Measurements from ENCODE around the gene CENPM. TPM values are rescaled to one million over a fixed set of nuclear protein-coding genes. Genes with fewer than 3 reads are reported as not detected.

CENPM gene
- total and polyA plus RNA-seq, 10 of the 15 experiments (the other 5 are each of a cell fraction or from before 2014, with no cell fraction given), result 36.7 to 212 (median 74.7) TPM

DNA sequence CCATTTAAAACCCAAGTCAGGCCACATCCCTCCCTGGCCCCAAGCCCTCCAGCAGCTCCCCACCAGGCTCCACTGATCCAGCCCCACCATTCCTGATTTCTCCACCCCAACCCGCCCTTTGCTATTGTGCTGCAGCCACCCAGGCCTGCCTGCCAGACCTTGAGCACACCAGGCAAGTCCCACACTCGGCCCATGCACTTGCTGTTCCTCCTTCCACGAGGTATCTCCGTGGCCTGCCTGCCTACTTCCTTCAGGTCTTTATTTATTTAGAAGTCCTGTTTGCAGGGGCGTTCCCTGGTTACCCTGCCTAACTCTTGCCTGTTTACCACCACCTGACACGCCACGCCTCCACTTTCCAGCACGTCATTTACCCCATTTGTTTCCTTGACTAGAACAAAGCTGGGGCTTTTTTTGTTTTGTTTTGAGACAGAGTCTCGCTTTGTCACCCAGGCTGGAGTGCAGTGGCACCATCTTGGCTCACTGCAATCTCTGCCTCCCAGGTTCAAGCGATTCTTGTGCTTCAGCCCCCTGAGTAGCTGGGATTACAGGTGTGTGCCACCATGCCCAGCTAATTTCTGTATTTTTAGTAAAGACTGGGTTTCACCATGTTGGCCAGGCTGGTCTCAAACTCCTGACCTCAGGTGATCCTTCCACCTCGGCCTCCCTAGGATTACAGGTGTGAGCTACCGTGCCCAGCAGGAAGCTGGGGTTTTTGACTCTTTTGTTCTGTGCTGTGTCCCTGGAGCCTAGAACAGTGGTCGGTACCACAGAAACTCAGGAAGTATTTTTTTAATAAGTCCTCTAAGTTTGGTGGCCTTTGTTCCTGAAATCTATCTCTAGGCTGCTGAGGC is 6.7 kb downstream of the CENPM start (continued):
- no peak for TF ChIP-seq MTA3 (IDR thresholded peaks at IDR 0.05; ENCODE audit: borderline replicate concordance, low read length)
- peak; percentile 95 for TF ChIP-seq POU2F2 (IDR thresholded peaks at IDR 0.05; ENCODE audit: borderline replicate concordance, low read depth, low read length)
- no peak for TF ChIP-seq JUND (IDR thresholded peaks at IDR 0.05; ENCODE audit: low read depth, low read length)
- no peak for TF ChIP-seq ZZZ3 (IDR thresholded peaks at IDR 0.05; ENCODE audit: control insufficient read depth, insufficient read length, low read depth)
- TF ChIP-seq TAF1 (IDR thresholded peaks at IDR 0.05; ENCODE audit: borderline replicate concordance, low read depth, low read length), result 0 out of 2 replicates have a peak, but pooled peaks have one; percentile 43
- peak; percentile 96 for TF ChIP-seq POLR2A (IDR thresholded peaks at IDR 0.05; ENCODE audit: low read depth, low read length)
- no peak for TF ChIP-seq RELA (IDR thresholded peaks at IDR 0.05; ENCODE audit: borderline replicate concordance, partially characterized antibody)
- TF ChIP-seq, protein P1, sequence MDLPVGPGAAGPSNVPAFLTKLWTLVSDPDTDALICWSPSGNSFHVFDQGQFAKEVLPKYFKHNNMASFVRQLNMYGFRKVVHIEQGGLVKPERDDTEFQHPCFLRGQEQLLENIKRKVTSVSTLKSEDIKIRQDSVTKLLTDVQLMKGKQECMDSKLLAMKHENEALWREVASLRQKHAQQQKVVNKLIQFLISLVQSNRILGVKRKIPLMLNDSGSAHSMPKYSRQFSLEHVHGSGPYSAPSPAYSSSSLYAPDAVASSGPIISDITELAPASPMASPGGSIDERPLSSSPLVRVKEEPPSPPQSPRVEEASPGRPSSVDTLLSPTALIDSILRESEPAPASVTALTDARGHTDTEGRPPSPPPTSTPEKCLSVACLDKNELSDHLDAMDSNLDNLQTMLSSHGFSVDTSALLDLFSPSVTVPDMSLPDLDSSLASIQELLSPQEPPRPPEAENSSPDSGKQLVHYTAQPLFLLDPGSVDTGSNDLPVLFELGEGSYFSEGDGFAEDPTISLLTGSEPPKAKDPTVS (IDR thresholded peaks at IDR 0.05; ENCODE audit: low read depth, low read length), result no peak
- no peak for TF ChIP-seq ZBTB33 (IDR thresholded peaks at IDR 0.05)
- TF ChIP-seq STAT1 (conservative IDR thresholded peaks at IDR 0.05), result peak; percentile 62; the same call in 1 of the 2 replicates
- no peak for TF ChIP-seq ZNF24 (IDR thresholded peaks at IDR 0.05)
- TF ChIP-seq SP1 (IDR thresholded peaks at IDR 0.05; ENCODE audit: low read depth, low read length), result peak; percentile 34
- no peak for TF ChIP-seq CBX5 (IDR thresholded peaks at IDR 0.05; ENCODE audit: low read depth)
- TF ChIP-seq PML (IDR thresholded peaks at IDR 0.05; ENCODE audit: low read length), result no peak
- peak; percentile 93 for TF ChIP-seq FOXK2 (IDR thresholded peaks at IDR 0.05)
- TF ChIP-seq NRF1 (conservative IDR thresholded peaks at IDR 0.05; ENCODE audit: low read depth, low read length), result no peak
- TF ChIP-seq FOS (IDR thresholded peaks at IDR 0.05; ENCODE audit: borderline replicate concordance, extremely low read depth, insufficient read length), result no peak
- peak; percentile 40; the same call in 1 of the 2 replicates for TF ChIP-seq DPF2 (IDR thresholded peaks at IDR 0.05)
- TF ChIP-seq BACH1 (IDR thresholded peaks at IDR 0.05; ENCODE audit: borderline replicate concordance), result peak; percentile 97
- TF ChIP-seq SUZ12 (IDR thresholded peaks at IDR 0.05; ENCODE audit: unreplicated experiment), result no peak
- TF ChIP-seq ZNF592 (IDR thresholded peaks at IDR 0.05), result peak; percentile 70; the same call in 1 of the 2 replicates
- peak; percentile 89 to 96 for TF ChIP-seq EP300 (IDR thresholded peaks at IDR 0.05; ENCODE audit: borderline replicate concordance in 1 of 2, control insufficient read depth in 1 of 2, low read depth in 2 of 2, low read length in 2 of 2)
- TF ChIP-seq RBBP5 (conservative IDR thresholded peaks at IDR 0.05), result 0 out of 2 replicates have a peak, but pooled peaks have one; percentile 43
- TF ChIP-seq ZNF622 (IDR thresholded peaks at IDR 0.05), result no peak
- TF ChIP-seq RFX5 (IDR thresholded peaks at IDR 0.05; ENCODE audit: low read depth, low read length), result no peak

All from GM12878 (cell line).